ENCODE data around the gene ARMC8. TPM values are rescaled to one million over a fixed set of nuclear protein-coding genes. Genes with fewer than 3 reads are reported as not detected.

Gene ARMC8
- total and polyA plus RNA-seq, 4 donors: 48.4 to 84.3 (median 55.2) TPM

- H3K9me3 ChIP-seq (ENCODE audit: control insufficient read depth, insufficient read depth, low read length): no peaks in the 10 kb centered on the region
- peaks cover 23% of the 10 kb centered on the region for H3K36me3 ChIP-seq (ENCODE audit: control insufficient read depth, insufficient read depth, low read length)
- DNase-seq (ENCODE audit: low read depth in 4 of 6, low spot score in 6 of 6): no peak
- no peaks in the 10 kb centered on the region for H3K4me1 ChIP-seq (ENCODE audit: control insufficient read depth, insufficient read depth, low read length)
- WGBS (ENCODE audit: insufficient coverage): 95% methylated on average over 2 of the region's 2 CpGs
- H3K4me3 ChIP-seq (ENCODE audit: low read depth, low read length): no peak overlapping the region
- no peaks in the 10 kb centered on the region for H3K27me3 ChIP-seq (ENCODE audit: control insufficient read depth, insufficient read depth, low read length)
- no peak overlapping the region for H3K27ac ChIP-seq (ENCODE audit: low read depth, low read length)
Observed at GRCh38 chr3:138284957-138285477, 97.9 kb downstream of the ARMC8 start.

DNA sequence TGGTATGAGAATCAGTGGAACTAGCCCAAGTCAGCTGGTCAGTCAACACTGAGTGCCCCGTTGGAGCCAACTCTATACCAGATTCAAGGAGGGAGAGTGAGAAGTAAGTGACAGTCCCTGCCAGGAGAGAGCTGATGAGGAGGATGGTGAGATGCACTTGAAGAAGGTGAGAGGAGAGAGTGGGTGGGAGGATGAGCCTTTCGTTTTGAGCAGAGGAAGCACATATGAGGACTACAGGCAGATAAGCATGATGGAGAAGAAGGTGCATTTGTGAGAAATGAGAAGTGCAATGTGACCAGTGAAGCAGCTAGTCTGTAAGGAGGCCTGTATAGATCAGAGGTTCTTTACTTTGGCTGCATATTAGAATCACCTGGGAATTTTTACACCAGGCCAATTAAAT lies 102.2 kb downstream of the ARMC8 start:
- Histone ChIP-seq H3K9me3 (ENCODE audit: control insufficient read depth, insufficient read depth, low read length) (no peaks in the 10 kb centered on the region), H3K27ac (ENCODE audit: low read depth, low read length) (no peak overlapping the region), H3K36me3 (ENCODE audit: control insufficient read depth, insufficient read depth, low read length) (peaks cover 34% of the 10 kb centered on the region)

GRCh38 chr3:138289701-138290100 lies 102.6 kb downstream of the ARMC8 start:
- Histone ChIP-seq H3K9me3 (ENCODE audit: control insufficient read depth, insufficient read depth, low read length) (no peaks in the 10 kb centered on the region), H3K27ac (ENCODE audit: low read depth, low read length) (no peak overlapping the region), H3K36me3 (ENCODE audit: control insufficient read depth, insufficient read depth, low read length) (peaks cover 36% of the 10 kb centered on the region), H3K27me3 (ENCODE audit: control insufficient read depth, insufficient read depth, low read length) (no peaks in the 10 kb centered on the region), H3K4me3 (ENCODE audit: low read depth, low read length) (no peak overlapping the region), H3K4me1 (ENCODE audit: control insufficient read depth, insufficient read depth, low read length) (no peaks in the 10 kb centered on the region)
- no peak for DNase-seq (ENCODE audit: low read depth in 4 of 6, low spot score in 6 of 6)
- WGBS (ENCODE audit: insufficient coverage): 100% methylated on average over 1 of the region's 3 CpGs

More for the DNA sequence above, 102.2 kb downstream of the ARMC8 start:
- H3K27me3 ChIP-seq (ENCODE audit: control insufficient read depth, insufficient read depth, low read length): no peaks in the 10 kb centered on the region
- no peaks in the 10 kb centered on the region for H3K4me1 ChIP-seq (ENCODE audit: control insufficient read depth, insufficient read depth, low read length)
- WGBS (ENCODE audit: insufficient coverage): 96% methylated on average over 1 of the region's 2 CpGs
- no peak for DNase-seq (ENCODE audit: low read depth in 4 of 6, low spot score in 6 of 6)
- H3K4me3 ChIP-seq (ENCODE audit: low read depth, low read length): no peak overlapping the region

DNA sequence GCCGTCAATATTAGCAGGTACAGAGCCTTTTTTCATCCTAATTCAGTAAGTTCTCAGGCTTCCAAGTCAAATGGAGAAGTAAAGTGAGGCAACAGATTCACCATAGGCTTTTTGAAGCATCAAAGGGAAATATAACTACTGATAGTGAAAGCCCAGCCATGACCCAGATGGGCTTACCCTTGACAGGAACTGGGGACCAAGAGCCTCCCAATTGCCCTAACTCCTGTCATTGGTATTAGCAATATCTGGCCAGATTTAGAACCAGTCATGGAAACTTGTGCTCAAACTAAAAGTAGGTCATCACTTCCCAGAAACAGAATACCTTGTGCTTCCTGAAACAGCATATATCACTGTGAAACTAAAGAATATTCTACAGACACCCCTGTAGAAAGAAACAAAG lies 109.5 kb downstream of the ARMC8 start:
- no peaks in the 10 kb centered on the region for H3K9me3 ChIP-seq (ENCODE audit: control insufficient read depth, insufficient read depth, low read length)
- H3K4me1 ChIP-seq (ENCODE audit: control insufficient read depth, insufficient read depth, low read length): no peaks in the 10 kb centered on the region
- no peak overlapping the region for H3K27ac ChIP-seq (ENCODE audit: low read depth, low read length)
- H3K27me3 ChIP-seq (ENCODE audit: control insufficient read depth, insufficient read depth, low read length): no peaks in the 10 kb centered on the region
- H3K4me3 ChIP-seq (ENCODE audit: low read depth, low read length): no peak overlapping the region
- DNase-seq (ENCODE audit: low read depth in 4 of 6, low spot score in 6 of 6): no peak
- WGBS (ENCODE audit: insufficient coverage): no CpG with 5 or more reads among the region's 1 CpG
- peaks cover 39% of the 10 kb centered on the region for H3K36me3 ChIP-seq (ENCODE audit: control insufficient read depth, insufficient read depth, low read length)

GRCh38 chr3:138297059-138297607 lies 110.0 kb downstream of the ARMC8 start:
- Histone ChIP-seq H3K9me3 (ENCODE audit: control insufficient read depth, insufficient read depth, low read length) (no peaks in the 10 kb centered on the region), H3K36me3 (ENCODE audit: control insufficient read depth, insufficient read depth, low read length) (peaks cover 39% of the 10 kb centered on the region), H3K4me1 (ENCODE audit: control insufficient read depth, insufficient read depth, low read length) (no peaks in the 10 kb centered on the region), H3K27ac (ENCODE audit: low read depth, low read length) (no peak overlapping the region), H3K27me3 (ENCODE audit: control insufficient read depth, insufficient read depth, low read length) (no peaks in the 10 kb centered on the region), H3K4me3 (ENCODE audit: low read depth, low read length) (no peak overlapping the region)
- DNase-seq (ENCODE audit: low read depth in 4 of 6, low spot score in 6 of 6): no peak
- WGBS (ENCODE audit: insufficient coverage): 100% methylated on average over 1 of the region's 5 CpGs

DNA sequence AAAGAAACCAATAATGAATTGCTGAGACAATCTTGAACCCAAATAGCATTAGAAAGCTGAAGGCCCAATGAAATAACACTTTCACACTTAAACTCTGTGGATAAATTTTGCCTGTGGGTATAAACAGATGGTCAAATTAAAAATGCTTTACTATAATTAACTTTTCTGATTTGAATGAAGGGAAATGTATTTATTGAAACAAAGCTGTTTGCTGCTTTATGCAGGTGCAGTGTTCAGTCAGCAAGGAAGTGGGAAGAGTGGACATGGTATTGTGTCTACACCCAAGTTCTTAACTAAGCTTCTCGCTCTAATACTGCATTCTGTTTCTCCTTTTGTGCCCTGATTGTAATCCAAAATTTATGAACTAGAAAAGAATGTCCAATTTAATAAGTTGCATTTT lies 110.8 kb downstream of the ARMC8 start:
- Histone ChIP-seq H3K9me3 (ENCODE audit: control insufficient read depth, insufficient read depth, low read length) (no peaks in the 10 kb centered on the region), H3K27me3 (ENCODE audit: control insufficient read depth, insufficient read depth, low read length) (no peaks in the 10 kb centered on the region), H3K4me1 (ENCODE audit: control insufficient read depth, insufficient read depth, low read length) (no peaks in the 10 kb centered on the region), H3K4me3 (ENCODE audit: low read depth, low read length) (no peak overlapping the region), H3K27ac (ENCODE audit: low read depth, low read length) (no peak overlapping the region), H3K36me3 (ENCODE audit: control insufficient read depth, insufficient read depth, low read length) (peaks cover 35% of the 10 kb centered on the region)
- no CpG with 5 or more reads among the region's 1 CpG for WGBS (ENCODE audit: insufficient coverage)
- no peak for DNase-seq (ENCODE audit: low read depth in 4 of 6, low spot score in 6 of 6)

DNA sequence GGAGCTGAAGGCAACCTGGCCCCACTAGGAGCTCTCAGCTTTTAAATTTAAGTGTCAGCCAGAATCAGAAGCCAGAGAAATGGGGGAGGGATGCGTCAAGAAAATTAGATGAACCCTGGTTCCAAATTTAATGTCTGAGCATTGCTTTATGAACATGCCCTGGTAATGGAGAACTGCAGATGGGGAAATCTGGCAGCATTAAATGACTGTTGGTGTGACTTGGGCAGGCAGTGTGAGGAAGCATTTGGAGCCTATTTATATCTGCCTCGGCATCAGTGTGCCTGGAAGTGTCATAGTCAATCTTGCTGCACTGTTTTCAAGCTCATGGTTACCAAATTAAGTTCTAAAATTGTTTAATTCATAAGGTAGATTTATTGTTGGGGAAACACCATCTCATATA lies 113.5 kb downstream of the ARMC8 start:
- Histone ChIP-seq H3K27ac (ENCODE audit: low read depth, low read length) (no peak overlapping the region), H3K36me3 (ENCODE audit: control insufficient read depth, insufficient read depth, low read length) (peaks cover 27% of the 10 kb centered on the region), H3K4me1 (ENCODE audit: control insufficient read depth, insufficient read depth, low read length) (no peaks in the 10 kb centered on the region), H3K4me3 (ENCODE audit: low read depth, low read length) (no peak overlapping the region), H3K27me3 (ENCODE audit: control insufficient read depth, insufficient read depth, low read length) (no peaks in the 10 kb centered on the region), H3K9me3 (ENCODE audit: control insufficient read depth, insufficient read depth, low read length) (no peaks in the 10 kb centered on the region)
- WGBS (ENCODE audit: insufficient coverage): 81% methylated on average over 1 of the region's 2 CpGs
- DNase-seq (ENCODE audit: low read depth in 4 of 6, low spot score in 6 of 6): peak in 2 of 6 donors; percentile 3 to 93

GRCh38 chr3:138303474-138303873 lies 116.4 kb downstream of the ARMC8 start:
- Histone ChIP-seq H3K9me3 (ENCODE audit: control insufficient read depth, insufficient read depth, low read length) (no peaks in the 10 kb centered on the region), H3K27ac (ENCODE audit: low read depth, low read length) (no peak overlapping the region), H3K4me3 (ENCODE audit: low read depth, low read length) (no peak overlapping the region), H3K27me3 (ENCODE audit: control insufficient read depth, insufficient read depth, low read length) (no peaks in the 10 kb centered on the region), H3K4me1 (ENCODE audit: control insufficient read depth, insufficient read depth, low read length) (no peaks in the 10 kb centered on the region), H3K36me3 (ENCODE audit: control insufficient read depth, insufficient read depth, low read length) (peaks cover 26% of the 10 kb centered on the region)
- no peak for DNase-seq (ENCODE audit: low read depth in 4 of 6, low spot score in 6 of 6)
- WGBS (ENCODE audit: insufficient coverage): 74% methylated on average over 2 of the region's 6 CpGs

DNA sequence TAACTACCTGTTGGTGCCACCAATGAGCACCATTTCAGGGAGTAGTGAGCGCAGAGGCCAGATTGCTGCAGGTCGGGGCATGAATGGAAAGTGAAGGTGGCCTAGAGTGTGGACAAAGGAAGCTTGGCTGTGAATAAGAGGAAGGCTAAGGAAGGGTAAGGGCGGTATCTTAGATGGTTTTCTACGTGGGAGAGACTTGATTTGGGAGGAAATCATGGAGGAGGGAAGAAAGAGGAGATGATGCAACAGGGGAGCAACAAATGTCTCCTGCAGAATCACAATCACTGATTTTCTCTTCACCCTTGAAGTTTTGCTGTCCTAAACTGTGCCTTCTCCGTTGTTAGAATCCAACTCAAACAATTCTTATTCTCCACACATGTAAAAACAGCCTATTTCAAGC lies 120.8 kb downstream of the ARMC8 start:
- no peak overlapping the region for H3K27ac ChIP-seq (ENCODE audit: low read depth, low read length)
- WGBS (ENCODE audit: insufficient coverage): 93% methylated on average over 4 of the region's 5 CpGs
- DNase-seq (ENCODE audit: low read depth in 4 of 6, low spot score in 6 of 6): no peak
- H3K9me3 ChIP-seq (ENCODE audit: control insufficient read depth, insufficient read depth, low read length): peaks cover 2% of the 10 kb centered on the region
- peaks cover 14% of the 10 kb centered on the region for H3K36me3 ChIP-seq (ENCODE audit: control insufficient read depth, insufficient read depth, low read length)
- no peaks in the 10 kb centered on the region for H3K27me3 ChIP-seq (ENCODE audit: control insufficient read depth, insufficient read depth, low read length)
- no peak overlapping the region for H3K4me3 ChIP-seq (ENCODE audit: low read depth, low read length)
- H3K4me1 ChIP-seq (ENCODE audit: control insufficient read depth, insufficient read depth, low read length): no peaks in the 10 kb centered on the region

GRCh38 chr3:138308783-138309182 lies 121.7 kb downstream of the ARMC8 start:
- Histone ChIP-seq H3K27me3 (ENCODE audit: control insufficient read depth, insufficient read depth, low read length) (no peaks in the 10 kb centered on the region), H3K36me3 (ENCODE audit: control insufficient read depth, insufficient read depth, low read length) (peaks cover 14% of the 10 kb centered on the region), H3K4me1 (ENCODE audit: control insufficient read depth, insufficient read depth, low read length) (no peaks in the 10 kb centered on the region), H3K4me3 (ENCODE audit: low read depth, low read length) (no peak overlapping the region), H3K9me3 (ENCODE audit: control insufficient read depth, insufficient read depth, low read length) (peaks cover 2% of the 10 kb centered on the region), H3K27ac (ENCODE audit: low read depth, low read length) (no peak overlapping the region)
- no peak for DNase-seq (ENCODE audit: low read depth in 4 of 6, low spot score in 6 of 6)
